ENCODE measurements around the gene KCNMA1. TPM values are rescaled to one million over a fixed set of nuclear protein-coding genes. Genes with fewer than 3 reads are reported as not detected.

Gene KCNMA1
- total and polyA plus RNA-seq, 9 of the 15 experiments (the other 6 are each of a cell fraction or from before 2014, with no cell fraction given) = 0.01 to 0.95 (median 0.15) TPM; not detected in 4

DNA sequence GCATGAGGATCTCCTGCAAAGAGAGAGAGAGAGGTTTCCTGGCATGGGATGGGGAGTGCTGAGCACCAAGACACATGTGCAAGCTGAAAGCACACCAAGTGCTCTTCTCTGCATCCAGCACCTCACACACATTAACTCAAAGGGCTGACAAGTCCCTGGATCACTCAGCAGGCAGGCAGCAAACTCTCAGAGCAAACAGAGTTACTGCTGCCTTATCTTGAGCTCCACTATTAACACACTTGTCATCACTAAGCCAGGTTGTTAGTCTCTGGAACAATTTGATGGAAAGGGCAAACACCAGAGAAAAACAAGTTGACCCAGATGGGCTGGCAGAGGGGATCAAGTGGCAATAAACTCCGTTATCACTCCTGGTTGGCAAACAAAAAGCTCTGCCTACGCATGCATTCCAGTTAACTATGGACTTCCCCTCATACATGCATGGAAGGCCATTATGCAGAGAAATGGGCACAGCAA is 349.9 kb downstream of the KCNMA1 start:
- Histone ChIP-seq H3K27ac (ENCODE audit: extremely low read depth, low read depth, low read length) (no peak overlapping the region), H3K9me1 (ENCODE audit: control insufficient read depth, insufficient read depth, low read length) (no peaks in the 10 kb centered on the region), H2AFZ (ENCODE audit: low read depth, low read length) (no peak overlapping the region), H3K27me3 (ENCODE audit: control insufficient read depth in 2 of 2, insufficient read depth in 2 of 2, low read length in 2 of 2) (peaks cover 5 to 11% of the 10 kb centered on the region in 2 experiments; a peak in 4 of 5 replicates), H3K79me2 (ENCODE audit: control insufficient read depth, insufficient read depth, low read length) (no peaks in the 10 kb centered on the region), H3K9ac (ENCODE audit: insufficient read depth in 1 of 2, low read depth in 2 of 2, low read length in 2 of 2) (no peak overlapping the region), H3K9me3 (replicated peaks; ENCODE audit: control insufficient read depth, insufficient read depth, low read depth, low read length) (no peaks in the 10 kb centered on the region), H3K4me2 (ENCODE audit: insufficient read depth, low read length) (no peak overlapping the region), H3K4me1 (replicated peaks in 1 of 2; ENCODE audit: control insufficient read depth in 2 of 2, insufficient read depth in 2 of 2, low read length in 2 of 2) (no peaks in the 10 kb centered on the region; a peak in 1 of 5 replicates), H3K36me3 (ENCODE audit: control insufficient read depth, insufficient read depth, low read length) (no peaks in the 10 kb centered on the region), H4K20me1 (replicated peaks; ENCODE audit: control insufficient read depth, insufficient read depth, low read length) (no peaks in the 10 kb centered on the region), H3K4me3 (no peak overlapping the region)
- ChIA-PET CTCF (ENCODE audit: low intra/inter-chr PET ratio) (no interaction called here), POLR2A (interaction anchor here (0.5 to 1.3 kb wide), 2 partner anchors 13 to 1691 kb away, joined by 4 to 5 read pairs; no protein-coding TSS in a partner anchor)
- BruUV-seq (replicated peaks) = no TSS peak
- TF ChIP-seq GATAD2B (IDR thresholded peaks at IDR 0.05; ENCODE audit: borderline replicate concordance) (no peak), NFE2L1 (tag; IDR thresholded peaks at IDR 0.05; ENCODE audit: borderline replicate concordance, low read depth) (no peak), ZEB2 (IDR thresholded peaks at IDR 0.05) (no peak), ILK (tag; IDR thresholded peaks at IDR 0.05; ENCODE audit: borderline replicate concordance, low read depth) (no peak), ASH1L (IDR thresholded peaks at IDR 0.05; ENCODE audit: borderline replicate concordance, low read depth, partially characterized antibody) (no peak), UBTF (IDR thresholded peaks at IDR 0.05; ENCODE audit: borderline replicate concordance in 1 of 2, low read depth in 2 of 2, low read length in 2 of 2) (no peak), BMI1 (IDR thresholded peaks at IDR 0.05; ENCODE audit: low read length) (no peak), KDM2B (CRISPR knock-in tag; IDR thresholded peaks at IDR 0.05) (no peak), PATZ1 (CRISPR knock-in tag; IDR thresholded peaks at IDR 0.05; ENCODE audit: borderline replicate concordance) (no peak), ZNF3 (CRISPR knock-in tag; IDR thresholded peaks at IDR 0.05) (no peak), HDGF (IDR thresholded peaks at IDR 0.05) (no peak), CHD1 (IDR thresholded peaks at IDR 0.05; ENCODE audit: low read length) (no peak), RFX7 (CRISPR knock-in tag; IDR thresholded peaks at IDR 0.05) (no peak)
- TF ChIP-seq, protein P1, sequence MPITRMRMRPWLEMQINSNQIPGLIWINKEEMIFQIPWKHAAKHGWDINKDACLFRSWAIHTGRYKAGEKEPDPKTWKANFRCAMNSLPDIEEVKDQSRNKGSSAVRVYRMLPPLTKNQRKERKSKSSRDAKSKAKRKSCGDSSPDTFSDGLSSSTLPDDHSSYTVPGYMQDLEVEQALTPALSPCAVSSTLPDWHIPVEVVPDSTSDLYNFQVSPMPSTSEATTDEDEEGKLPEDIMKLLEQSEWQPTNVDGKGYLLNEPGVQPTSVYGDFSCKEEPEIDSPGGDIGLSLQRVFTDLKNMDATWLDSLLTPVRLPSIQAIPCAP (CRISPR knock-in tag; IDR thresholded peaks at IDR 0.05; ENCODE audit: borderline replicate concordance) = no peak
- intact Hi-C loops (cut with micrococcal nuclease) = no loop called here
- FAIRE-seq (no peak), ATAC-seq (no peak), DNase-seq (ENCODE audit: extremely low read depth in 1 of 4, low spot score in 3 of 4) (no peak)
- in situ Hi-C loops (cut with MboI) = no loop called here
- WGBS (ENCODE audit: insufficient coverage, low coverage, missing lambda C conversion rate) = 0% methylated on average over 2 of the region's 2 CpGs
